SH-SY5Y (cell line): ENCODE results near the gene PLEKHA6.

Experiments
- GATA2 ChIP-seq: IDR thresholded peaks from 2 replicates; pipeline ENCODE4 v1.6.1; 2011; ENCODE audit warnings: mild to moderate bottlenecking, low read depth, low read length
- GATA3 ChIP-seq: IDR thresholded peaks from 2 replicates; pipeline ENCODE4 v1.6.1; 2011; ENCODE audit warnings: low read depth, mild to moderate bottlenecking, low read length, moderate library complexity

DNA sequence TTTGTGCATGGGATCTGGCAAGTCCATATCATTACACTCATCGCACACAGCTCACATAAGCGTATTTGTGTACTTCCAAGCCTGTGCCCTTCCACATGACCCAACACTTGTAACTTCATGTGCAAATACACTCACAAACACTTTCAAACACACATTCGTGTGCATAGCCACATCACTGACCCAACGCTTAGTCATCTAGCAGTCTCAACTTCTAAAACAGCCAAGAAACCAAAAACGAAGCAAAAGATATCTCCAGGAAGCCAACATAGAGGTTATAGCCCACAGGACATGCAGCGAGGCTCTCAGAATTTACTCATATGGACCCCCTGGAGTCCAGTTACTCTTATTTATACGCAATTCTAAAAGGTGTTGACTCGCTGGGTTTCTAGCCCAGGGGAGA lies 135.1 kb downstream of the PLEKHA6 start:
- TF ChIP-seq GATA2 (no peak), GATA3 (no peak)
